Measurements from ENCODE around the gene VGLL3.
A peak's percentile ranks its signal among the peaks of the same experiment; 100 is the strongest.

VGLL3 gene

GRCh38 chr3:86949850-86950249, 41.1 kb downstream of the VGLL3 start:
- no peak for DNase-seq (ENCODE audit: low read depth)

- DNase-seq (ENCODE audit: low read depth) = peak; percentile 86
Observed at GRCh38 chr3:86948822-86949221, 42.1 kb downstream of the VGLL3 start.

GRCh38 chr3:86942206-86942605, 48.7 kb downstream of the VGLL3 start:
- DNase-seq (ENCODE audit: low read depth) = no peak

- peak; percentile 85 for DNase-seq (ENCODE audit: low read depth)
Observed at GRCh38 chr3:86938416-86939105, 52.4 kb downstream of the VGLL3 start.

GRCh38 chr3:86937306-86937791, 53.6 kb downstream of the VGLL3 start:
- DNase-seq (ENCODE audit: low read depth) = peak; percentile 90

GRCh38 chr3:86934851-86935250, 56.1 kb downstream of the VGLL3 start:
- DNase-seq (ENCODE audit: low read depth) = no peak

- DNase-seq (ENCODE audit: low read depth) = no peak
Observed at GRCh38 chr3:86930831-86931230, 60.1 kb downstream of the VGLL3 start.

GRCh38 chr3:86930181-86930580, 60.8 kb downstream of the VGLL3 start:
- DNase-seq (ENCODE audit: low read depth) = no peak

GRCh38 chr3:86929046-86929445, 61.9 kb downstream of the VGLL3 start:
- DNase-seq (ENCODE audit: low read depth) = no peak

GRCh38 chr3:86923071-86923491, 67.9 kb downstream of the VGLL3 start:
- DNase-seq (ENCODE audit: low read depth) = peak; percentile 52

- DNase-seq (ENCODE audit: low read depth) = no peak
Observed at GRCh38 chr3:86921971-86922680, 68.8 kb downstream of the VGLL3 start.

GRCh38 chr3:86914670-86915069, 76.3 kb downstream of the VGLL3 start:
- DNase-seq (ENCODE audit: low read depth) = no peak

GRCh38 chr3:86913160-86913559, 77.8 kb downstream of the VGLL3 start:
- no peak for DNase-seq (ENCODE audit: low read depth)

- DNase-seq (ENCODE audit: low read depth) = no peak
Observed at GRCh38 chr3:86895202-86895601, 95.7 kb downstream of the VGLL3 start.

GRCh38 chr3:86890741-86891396, 100.1 kb downstream of the VGLL3 start:
- no peak for DNase-seq (ENCODE audit: low read depth)
